GM19035 (cell line): ENCODE measurements around the gene PALLD.

Experiments
- ATAC-seq: cut with Tn5 transposase; IDR thresholded peaks from one replicate; pipeline ENCODE4 v1.9.1; 2021; ENCODE audit not compliant: unreplicated experiment

The PALLD gene

DNA sequence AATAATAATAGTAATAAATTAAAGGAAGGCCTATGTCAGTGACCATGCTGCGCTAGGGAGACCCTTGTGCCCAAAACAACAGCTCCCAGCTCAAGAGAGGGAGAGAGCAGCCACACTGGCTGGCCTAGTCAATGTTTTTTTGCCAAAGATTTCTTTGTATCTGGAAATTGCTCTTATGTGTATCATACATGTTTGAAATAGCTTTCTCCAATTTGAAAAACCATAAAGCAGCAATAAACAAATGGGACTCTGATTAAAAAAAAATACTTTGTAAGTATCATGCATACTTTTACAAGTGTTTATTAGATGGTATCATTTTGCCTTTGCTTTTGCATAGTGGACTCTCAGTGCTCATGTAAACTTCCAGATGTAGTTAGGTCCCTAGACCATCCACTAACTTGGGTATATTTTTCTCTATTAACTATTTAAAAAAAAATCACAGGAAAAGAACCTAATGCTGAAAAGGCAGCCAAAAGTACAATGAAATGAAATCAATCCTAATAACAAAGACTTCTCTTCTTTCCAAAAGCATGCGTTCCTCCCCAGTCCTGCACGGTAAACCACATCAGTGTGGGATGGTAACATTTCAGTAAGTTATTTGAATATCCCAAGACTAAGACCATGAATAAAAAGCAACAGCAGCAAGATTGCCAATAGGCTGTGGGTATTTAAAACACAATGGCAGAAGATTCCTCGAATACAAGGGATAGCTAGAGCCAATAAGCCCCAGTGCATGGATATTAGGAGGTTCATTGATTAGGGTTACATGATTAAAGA, 117.6 kb downstream of the PALLD start:
- ATAC-seq = no peak

DNA sequence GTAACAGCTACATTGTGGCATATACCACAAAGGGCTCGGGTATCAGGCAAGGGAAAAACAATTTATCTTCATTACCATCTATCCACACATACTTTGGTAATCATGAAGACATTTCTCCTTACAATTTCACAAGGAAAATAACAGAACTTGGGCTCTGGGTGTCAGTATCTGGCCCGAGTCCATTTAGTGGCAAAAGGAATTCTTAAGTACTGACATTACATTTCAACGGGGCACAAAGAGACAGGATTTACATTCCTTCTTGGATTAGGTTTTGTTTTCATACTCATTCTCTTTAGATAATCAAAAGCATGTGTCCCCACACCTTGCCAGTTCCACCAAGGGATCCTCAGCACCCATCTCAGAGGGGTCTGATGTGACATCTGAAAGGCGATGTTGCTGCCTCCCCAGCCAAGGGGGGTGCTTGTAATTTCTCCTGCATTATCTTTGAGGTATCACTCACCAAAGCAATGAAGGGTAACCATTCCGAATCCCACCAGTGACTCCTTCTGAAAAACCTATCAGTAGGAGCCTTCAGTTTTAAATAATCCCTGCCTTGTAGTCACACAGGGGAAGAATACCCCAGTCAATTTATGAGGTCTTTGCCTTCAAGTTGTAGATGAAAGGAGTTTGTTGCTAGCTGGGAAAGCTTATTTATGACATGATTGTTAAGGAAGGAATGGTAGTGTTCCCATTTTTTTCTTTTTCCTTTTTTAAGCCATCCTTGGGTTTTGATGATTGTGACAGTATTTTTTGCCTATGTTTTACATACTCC, 118.6 kb downstream of the PALLD start:
- no peak for ATAC-seq

DNA sequence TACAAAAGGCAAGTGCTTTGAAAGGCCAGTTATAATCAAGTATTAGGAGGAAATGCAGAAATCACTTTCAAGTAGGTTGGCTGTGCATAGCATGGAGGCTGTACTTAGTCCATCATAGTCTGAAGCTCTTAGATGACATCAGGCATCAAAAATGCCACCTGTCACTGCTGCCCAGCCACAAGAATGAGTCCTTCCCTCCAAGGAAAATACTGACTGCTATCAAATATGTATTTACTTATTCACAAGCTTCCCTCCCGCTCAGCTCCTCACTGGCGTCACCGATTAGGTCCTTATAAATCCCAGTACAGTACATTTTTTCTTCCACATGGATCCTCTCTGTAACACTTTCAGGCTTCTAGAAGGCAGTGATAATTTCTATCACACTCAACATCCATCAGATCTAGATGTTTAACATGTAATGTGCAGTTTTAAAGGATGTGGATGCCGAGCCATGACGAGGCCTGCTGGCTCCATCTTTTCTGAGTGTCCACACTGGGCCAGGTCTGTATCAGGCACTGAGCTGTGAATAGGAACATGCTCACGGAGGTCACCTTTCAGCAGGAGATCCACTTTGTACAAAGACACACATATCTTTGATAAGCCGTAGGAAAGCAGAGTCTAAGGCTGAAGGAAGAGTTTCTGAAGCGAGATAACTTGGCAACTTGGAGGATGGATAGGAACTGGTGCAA, 121.9 kb downstream of the PALLD start:
- ATAC-seq = no peak

DNA sequence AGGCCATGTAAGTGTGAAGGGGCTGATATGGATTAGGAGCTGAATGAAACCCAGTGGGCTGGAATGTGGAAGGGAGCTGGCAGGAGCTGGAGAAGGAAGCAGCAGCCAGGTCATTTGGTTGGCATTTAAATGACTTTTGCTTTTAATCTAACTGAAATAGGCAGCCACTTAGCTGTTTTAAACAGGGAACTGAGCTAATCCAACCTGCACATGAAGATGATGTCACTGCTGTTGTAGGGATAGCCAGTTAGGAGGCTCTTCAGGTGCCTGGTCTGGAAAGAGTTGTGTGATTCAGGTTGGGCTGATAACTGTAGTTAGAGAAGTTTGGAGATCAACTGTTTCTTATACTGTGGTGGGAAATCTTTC, 122.4 kb downstream of the PALLD start:
- ATAC-seq = no peak

DNA sequence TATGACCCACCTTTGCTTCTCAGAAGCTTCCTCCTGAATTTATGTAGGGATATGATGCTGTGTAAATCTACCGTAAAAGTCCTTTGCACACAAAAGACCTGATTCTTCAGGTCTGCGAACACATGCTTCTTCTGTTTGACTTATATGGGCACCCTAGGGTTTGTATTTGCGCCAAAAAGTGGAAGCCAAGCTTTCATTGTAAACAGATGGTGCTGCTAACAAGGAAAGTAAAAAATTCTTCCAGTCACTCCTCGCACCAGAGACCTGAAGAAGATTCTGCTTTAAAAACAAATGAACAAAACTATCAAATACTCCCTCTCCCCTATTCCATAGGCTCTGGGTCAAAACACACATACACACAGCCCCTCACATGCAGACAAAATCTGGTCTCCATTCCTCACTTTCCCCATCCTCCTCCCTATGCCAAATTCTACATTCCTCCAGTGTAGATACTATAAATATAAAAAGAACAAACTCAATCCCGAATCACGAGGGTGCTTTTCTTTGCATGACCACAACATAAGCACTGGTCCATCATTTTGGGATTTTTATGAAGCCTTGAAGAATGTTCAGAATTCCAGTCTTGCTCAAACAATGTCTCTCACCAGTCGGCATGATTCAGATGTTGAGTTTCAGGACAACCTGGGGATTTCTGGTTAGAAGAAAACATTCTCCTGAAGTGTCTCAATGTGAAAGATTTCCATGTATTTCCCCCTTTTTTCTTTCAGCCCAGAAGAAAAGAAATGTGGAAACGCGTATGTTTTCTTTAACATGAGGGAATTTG, 125.1 kb downstream of the PALLD start:
- no peak for ATAC-seq

DNA sequence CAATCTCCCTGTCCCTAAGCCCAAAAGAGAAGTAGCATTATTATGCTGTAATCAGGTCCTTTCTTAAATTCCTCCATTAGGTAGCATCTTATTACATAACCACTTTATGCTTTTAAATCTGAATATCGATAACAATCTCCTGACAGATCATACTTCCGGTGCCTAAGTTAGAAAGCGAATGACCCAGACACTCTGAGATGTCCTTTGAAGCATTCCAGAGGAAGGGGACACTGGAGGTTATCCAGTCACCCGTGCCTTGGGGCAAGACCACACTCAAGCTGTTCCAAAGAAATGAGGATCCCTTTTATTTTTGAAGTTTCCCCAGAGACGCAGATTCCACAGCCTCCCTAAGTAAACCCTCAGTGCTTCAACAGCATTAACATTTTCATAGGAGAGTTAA, 125.7 kb downstream of the PALLD start:
- ATAC-seq = no peak

DNA sequence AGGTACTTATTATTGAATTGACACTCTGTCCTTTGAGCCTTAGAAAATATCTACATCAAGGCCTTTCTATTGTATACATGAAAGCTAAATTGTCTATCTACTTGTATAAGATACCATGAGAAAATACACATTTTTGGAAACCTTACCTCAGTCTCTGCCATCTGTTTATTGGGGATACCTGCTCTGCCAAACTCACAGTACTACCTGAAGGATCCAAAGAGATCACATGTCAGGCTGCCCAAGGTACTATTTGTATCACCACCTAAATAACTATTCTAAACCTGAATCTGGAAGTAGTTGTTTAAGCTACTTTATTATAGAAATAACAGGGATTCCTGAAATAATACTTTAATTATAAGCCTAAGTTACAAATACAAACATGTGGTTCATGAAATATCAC, 126.2 kb downstream of the PALLD start:
- ATAC-seq = no peak

DNA sequence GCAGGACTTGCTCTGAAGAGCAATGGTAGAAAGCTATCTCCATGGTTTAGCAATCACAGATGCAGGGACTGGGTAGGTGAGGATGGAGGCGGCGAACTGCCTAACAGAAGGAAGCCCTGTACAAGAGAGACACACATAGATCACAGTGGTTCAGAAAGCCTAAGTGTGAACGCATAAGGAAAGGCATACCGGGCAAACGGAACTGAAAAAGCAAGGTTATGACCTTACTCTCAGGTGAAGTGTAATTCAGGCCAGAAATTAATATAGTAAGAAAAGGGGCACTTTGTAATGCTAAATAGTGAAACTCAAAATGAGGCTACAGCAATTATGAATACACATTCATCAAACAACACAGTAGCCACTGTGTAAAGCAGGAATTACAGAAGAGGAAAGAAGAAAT, 126.6 kb downstream of the PALLD start:
- no peak for ATAC-seq

DNA sequence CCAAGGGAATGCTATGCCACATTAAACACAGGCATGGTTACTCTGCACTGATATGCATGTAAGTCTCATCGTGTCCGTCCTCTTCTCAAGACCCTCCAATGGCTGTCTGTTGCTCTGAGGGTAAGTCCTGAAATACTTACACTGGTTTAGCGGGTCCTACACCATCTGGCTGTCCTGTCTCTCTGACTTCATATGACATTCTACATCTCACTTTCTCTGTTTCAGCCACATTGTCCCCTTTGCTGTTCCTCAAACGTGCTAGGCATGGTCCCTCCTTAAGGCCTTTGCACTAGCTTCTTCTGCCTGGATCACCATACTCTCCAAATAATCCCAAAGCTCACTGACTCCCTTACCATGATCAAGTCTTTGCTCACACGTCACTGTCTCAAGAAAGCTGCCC, 131.4 kb downstream of the PALLD start:
- ATAC-seq = no peak

DNA sequence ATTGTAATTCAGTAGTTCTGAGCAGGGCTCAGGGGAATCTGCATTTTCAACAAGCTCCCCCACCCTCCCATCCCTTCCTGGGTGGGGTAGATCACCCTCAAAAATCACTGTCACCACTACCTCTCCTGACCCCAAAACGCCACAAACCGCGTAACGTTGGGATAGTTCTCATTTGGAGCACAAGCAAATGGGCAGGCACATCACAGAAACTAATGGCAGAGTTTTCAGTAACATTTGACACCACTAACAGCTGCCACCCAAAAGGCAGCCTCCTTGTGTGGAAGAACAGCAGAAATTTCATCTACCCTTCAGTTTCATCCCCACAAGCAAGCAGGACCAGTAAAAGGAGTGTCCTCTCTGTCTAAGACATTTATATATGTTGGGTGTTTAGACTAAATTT, 132.7 kb downstream of the PALLD start:
- no peak for ATAC-seq

DNA sequence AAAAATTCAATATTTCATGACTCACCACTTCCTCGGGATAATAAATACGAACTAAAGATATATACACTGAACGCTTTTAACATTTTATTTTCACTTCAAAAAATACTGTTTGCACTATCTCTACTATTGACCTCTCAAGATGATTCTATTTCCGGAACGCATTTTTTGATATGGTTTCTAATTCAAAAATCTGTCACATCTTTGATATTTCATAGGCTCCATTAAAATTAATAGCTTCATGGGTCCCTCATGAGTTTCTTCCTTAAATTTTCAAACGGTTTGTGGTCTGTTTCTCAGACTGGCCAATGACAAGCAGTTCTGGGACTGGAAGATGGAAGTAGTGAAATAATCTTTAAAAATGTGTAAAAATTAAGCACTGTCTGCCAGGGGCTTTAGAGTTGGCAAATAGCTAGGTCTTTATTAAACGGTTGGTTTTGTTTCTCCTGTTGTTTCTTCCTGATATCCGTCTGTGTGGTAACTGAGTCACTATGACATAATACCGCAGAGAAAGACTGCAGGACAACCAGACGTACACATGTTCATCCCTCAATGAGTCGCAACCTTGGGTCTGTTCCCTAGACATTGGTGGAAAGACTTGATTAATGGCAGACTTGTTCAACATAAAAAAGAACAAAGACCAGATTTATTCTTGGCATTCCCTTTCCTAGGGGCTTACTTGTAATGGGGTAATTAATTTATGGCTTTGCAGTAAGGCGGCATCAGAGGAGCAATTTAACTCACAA, 133.8 kb downstream of the PALLD start:
- ATAC-seq = no peak

DNA sequence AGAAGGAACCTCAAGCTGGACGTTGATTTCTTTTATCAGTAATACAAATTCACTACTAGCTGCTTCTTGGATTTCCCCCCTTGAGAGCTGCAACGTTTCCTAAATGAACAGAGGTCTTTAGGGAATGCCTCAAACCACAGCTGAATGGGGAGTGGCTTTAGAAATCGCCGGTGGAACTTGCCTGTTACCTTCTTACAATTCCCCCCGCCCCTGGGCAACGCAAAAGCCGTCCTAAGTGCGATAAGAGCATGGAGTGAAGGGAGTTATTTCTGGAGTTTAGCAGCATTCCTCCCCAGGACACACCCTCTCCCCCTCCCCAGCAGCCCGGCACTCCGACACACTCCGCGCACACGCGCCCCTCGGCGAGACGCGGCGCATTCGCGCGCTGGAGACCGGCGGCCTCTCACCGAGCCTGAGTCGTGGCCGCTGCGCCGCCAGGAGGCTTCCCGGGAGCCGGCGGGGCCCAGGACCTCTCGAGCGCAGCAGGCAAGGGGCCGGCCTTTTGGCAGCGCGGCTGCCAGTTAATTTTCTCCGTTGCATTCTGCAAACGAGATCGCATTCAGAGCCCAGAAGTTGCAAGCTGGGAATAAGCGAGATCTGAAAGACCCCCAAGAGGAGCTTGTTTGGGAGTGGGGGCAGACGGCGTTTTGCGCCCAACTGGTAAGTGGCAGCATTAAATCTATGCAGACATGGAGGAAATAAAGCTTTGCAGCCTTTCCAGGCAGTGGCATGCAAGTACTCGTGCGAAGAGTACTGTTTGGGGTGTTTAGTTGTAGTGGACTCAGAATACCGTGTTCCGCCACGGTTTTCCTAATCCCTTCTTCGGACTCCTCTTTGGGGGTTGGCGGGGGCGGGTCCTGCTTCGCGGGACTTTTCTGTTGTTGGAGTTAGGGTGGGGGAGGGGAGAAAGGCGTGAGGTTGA, 134.7 kb downstream of the PALLD start:
- no peak for ATAC-seq

DNA sequence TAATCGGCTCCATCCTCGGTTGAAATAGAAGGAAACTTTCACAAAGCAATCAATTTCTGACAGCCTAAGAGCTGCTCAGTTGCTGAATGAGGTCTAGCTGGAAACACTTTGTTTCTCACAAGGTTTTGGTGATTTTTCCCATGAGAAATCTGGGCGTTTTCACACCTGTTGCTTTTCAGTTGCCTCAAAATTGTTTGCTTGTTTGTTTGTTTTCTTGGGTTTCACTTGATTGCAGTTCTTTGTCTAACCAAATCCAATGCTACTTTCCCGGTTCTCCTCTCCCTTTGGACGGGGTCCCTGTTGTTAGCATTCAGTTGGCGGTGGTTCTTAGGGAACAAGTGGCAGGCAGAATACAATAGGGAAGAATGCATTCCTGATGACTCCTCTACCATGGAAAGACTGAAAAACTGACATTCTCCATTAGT, 135.5 kb downstream of the PALLD start:
- no peak for ATAC-seq

DNA sequence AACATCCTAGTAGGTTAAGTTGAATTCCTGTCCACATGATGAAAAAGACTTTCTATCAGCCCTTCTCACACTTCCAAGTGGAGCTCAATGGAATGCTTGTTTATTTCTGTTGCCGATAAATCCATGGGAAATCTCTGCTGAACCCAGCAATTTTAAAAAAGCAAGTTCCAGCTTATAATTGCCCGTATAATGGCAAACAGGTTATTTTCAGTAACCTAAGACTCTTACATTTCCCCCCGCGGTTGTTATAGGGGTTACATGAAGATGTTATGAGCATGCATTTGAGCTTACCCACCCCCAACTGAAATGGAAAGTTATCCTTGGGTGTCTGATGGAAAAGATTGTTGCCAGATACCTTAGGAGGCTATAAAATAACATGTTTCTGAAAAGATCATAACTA, 136.2 kb downstream of the PALLD start:
- no peak for ATAC-seq

DNA sequence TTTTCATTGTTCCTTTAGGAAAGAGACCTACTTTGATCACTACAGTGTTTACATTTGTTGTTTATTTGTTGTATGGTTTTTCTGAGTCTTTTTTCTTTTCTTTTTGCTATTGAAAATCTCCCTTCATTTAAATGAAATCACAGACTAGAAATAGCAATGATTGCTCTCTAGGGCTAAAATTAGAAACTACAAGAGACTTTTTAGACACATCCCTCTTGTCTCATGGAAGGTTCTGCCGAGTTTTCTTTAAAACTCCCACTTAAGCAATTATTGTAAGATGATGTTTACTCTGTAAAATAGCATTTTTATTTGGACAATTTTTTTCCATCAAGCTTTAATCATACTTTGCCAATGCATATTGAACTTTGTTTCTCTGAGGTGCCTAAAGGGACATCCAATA, 136.6 kb downstream of the PALLD start:
- ATAC-seq = no peak

DNA sequence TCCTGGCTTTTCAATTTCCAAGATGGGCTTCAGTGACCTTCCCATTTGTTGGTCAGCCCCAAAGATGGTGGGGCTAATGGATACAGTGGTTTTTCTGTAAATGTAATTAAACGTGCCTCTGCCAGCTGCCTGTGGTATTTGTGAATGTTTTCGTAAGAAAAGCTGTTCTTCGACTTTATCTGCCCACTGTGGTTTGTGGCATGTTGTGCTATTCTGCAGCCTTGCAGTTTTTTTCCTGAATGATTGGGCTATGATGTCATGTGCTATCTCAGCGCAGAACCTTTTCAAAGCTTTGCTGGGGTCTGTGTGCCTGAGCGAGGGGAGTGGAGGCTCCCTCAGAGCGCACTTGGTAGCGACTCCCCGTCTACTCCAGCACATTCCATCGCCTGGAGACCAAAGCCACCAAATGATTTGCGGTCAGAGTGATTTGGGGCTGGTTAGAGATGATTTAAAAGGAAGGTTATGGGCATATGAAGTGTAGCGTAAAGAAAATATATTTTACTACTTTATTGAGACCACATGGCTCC, 137.5 kb downstream of the PALLD start:
- no peak for ATAC-seq

DNA sequence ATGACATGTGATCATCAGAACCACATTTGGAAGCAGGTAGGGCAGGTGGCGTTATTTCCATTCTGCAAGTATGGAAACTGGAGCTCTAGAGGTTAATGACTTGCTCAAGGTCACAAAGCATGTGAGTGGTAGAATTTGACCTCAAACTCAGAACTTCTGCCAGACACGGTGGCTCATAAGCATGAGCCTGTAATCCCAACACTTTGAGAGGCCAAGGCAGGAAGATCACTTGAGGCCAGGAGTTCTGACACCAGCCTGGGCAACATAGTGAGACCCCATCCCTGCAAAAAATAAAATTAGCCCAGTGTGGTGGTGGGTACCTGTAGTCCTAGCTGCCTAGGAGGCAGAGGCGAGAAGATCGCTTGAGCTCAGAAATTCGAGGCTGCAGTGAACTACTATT, 139.2 kb downstream of the PALLD start:
- no peak for ATAC-seq

DNA sequence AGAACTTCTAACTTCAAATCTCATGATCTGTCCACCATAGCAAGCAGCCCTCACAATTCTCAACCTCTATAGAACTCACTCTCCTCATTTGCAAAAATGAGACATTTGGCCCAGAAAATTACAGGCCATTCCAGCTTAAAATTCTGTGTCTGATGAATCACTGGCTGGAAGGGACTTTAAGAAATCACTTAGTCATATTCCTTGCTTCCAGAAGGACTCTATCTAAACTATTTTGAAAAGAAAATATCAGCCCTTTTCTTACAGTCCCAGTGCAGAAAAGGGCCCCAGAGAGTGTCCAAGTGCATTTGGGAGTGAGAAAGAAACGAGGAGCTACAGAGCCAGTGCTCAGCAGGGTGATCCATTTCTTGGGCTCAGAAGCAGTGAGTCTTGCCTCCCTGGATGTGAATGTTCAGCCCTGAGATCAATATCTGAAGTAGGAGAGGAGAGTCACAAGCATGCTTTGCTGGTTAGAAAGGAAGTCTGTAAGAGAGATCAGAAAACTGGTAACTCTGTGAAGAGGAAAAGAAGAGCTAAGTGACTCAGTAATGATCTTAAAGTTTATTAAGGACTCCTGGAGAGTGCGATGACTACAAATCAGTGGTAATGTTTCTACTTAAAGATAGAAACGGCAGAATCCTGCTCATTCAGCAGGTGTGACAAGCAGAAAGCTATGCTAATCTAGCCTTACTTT, 139.8 kb downstream of the PALLD start:
- no peak for ATAC-seq
